Smooth muscle cell (in vitro differentiated cells): ENCODE results near the gene S100A14. TPM values are rescaled to one million over a fixed set of nuclear protein-coding genes. Genes with fewer than 3 reads are reported as not detected.

Experiments used
- DNase-seq: peaks from one replicate; lab custom pipeline; 2025; ENCODE audit not compliant: unreplicated experiment; lab: John Stamatoyannopoulos, UW
- H2AFZ ChIP-seq: fragments of 200-600 bp; sonication (generic); 2 replicates; pipeline ENCODE4 v1.6.0; 2016; ENCODE audit warnings: antibody characterized with exemption, low read depth, mild to moderate bottlenecking
- H3F3A ChIP-seq: fragments of 200-600 bp; sonication (generic); 2 replicates; pipeline ENCODE4 v1.6.0; 2017; ENCODE audit warnings: antibody characterized with exemption, low read depth
- H3K27ac ChIP-seq: fragments of 200-600 bp; sonication (generic); 2 replicates; pipeline ENCODE4 v1.5.1; 2016; ENCODE audit warnings: low read depth, mild to moderate bottlenecking
- H3K27me3 ChIP-seq: fragments of 200-600 bp; sonication (generic); 2 replicates; pipeline ENCODE4 v1.6.1; 2016; ENCODE audit warnings: low read depth, mild to moderate bottlenecking
- H3K36me3 ChIP-seq: fragments of 200-600 bp; sonication (generic); 2 replicates; pipeline ENCODE4 v1.5.1; 2016; ENCODE audit warnings: low read depth
- H3K4me1 ChIP-seq: fragments of 200-600 bp; sonication (generic); 2 replicates; pipeline ENCODE4 v1.5.1; 2016; ENCODE audit warnings: low read depth
- H3K4me2 ChIP-seq: fragments of 200-600 bp; sonication (generic); 2 replicates; pipeline ENCODE4 v1.6.0; 2016; ENCODE audit warnings: mild to moderate bottlenecking
- H3K4me3 ChIP-seq: fragments of 200-600 bp; sonication (generic); 2 replicates; pipeline ENCODE4 v1.5.1; 2016; ENCODE audit warnings: mild to moderate bottlenecking
- H3K79me2 ChIP-seq: fragments of 200-600 bp; sonication (generic); 2 replicates; pipeline ENCODE4 v1.6.0; 2016; ENCODE audit warnings: low read depth, mild to moderate bottlenecking
- H3K9ac ChIP-seq: fragments of 200-600 bp; sonication (generic); 2 replicates; pipeline ENCODE4 v1.6.0; 2016; ENCODE audit warnings: low read depth
- H3K9me3 ChIP-seq: fragments of 200-600 bp; sonication (generic); replicated peaks from 2 replicates; pipeline ENCODE4 v1.5.1; 2016; ENCODE audit warnings: low read depth
- H4K20me1 ChIP-seq: fragments of 200-600 bp; sonication (generic); 2 replicates; pipeline ENCODE4 v1.6.0; 2016; ENCODE audit warnings: low read depth
- CTCF ChIP-seq: fragments of 200-600 bp; sonication (generic); IDR thresholded peaks from 2 replicates; pipeline ENCODE4 v1.5.1; 2017; ENCODE audit warnings: borderline replicate concordance, mild to moderate bottlenecking, antibody characterized with exemption; ENCODE audit not compliant: insufficient read depth, poor library complexity, severe bottlenecking
- WGBS: methylation state at CpG from one replicate; pipeline ENCODE4 v1.1.7; 2016; ENCODE audit warnings: low lambda C conversion rate; 5-methylcytosine and 5-hydroxymethylcytosine counted together
- polyA plus RNA-seq: library from polyadenylated mRNA; unstranded; fragments of >200 nt; fragmentation: Nextera tagmentation; extraction: Ambion mirVana; gene quantifications from 2 replicates; pipeline ENCODE4 v1.2.1, GENCODE V29; 2016
- total RNA-seq: library from RNA; depleted of rRNA; stranded (reverse); fragments of >200 nt; gene quantifications from 2 replicates; pipeline ENCODE4 v1.2.3, GENCODE V29; 2014

Gene S100A14
- total and polyA plus RNA-seq, 2 experiments from 2014 or later, result 11.0 to 25.1 TPM

- H3K27me3 ChIP-seq, result no peaks in the 10 kb centered on the region
- no peaks in the 10 kb centered on the region for H3K36me3 ChIP-seq
- H3K9ac ChIP-seq, result peak overlapping the region; percentile 81
- TF ChIP-seq CTCF, result no peak
- H4K20me1 ChIP-seq, result no peaks in the 10 kb centered on the region
- H2AFZ ChIP-seq, result peak overlapping the region; percentile 0
- peak overlapping the region; percentile 24 for H3K4me3 ChIP-seq
- peak overlapping the region; percentile 93 for H3K27ac ChIP-seq
- H3F3A ChIP-seq, result peaks cover 16% of the 10 kb centered on the region
- WGBS, result 11% methylated on average over 19 of the region's 19 CpGs
- no peaks in the 10 kb centered on the region for H3K9me3 ChIP-seq
- H3K79me2 ChIP-seq, result peaks cover 33% of the 10 kb centered on the region
- DNase-seq, result no peak
- peaks cover 47% of the 10 kb centered on the region for H3K4me1 ChIP-seq
- peak overlapping the region; percentile 99 for H3K4me2 ChIP-seq
Observed at GRCh38 chr1:153608742-153609584, 7.2 kb downstream of the S100A14 start.

GRCh38 chr1:153608089-153608682 is 7.9 kb downstream of the S100A14 start:
- Histone ChIP-seq H3K27me3 (no peaks in the 10 kb centered on the region), H3K9me3 (no peaks in the 10 kb centered on the region), H3K4me3 (peak overlapping the region; percentile 24), H3K79me2 (peaks cover 29% of the 10 kb centered on the region), H2AFZ (no peak overlapping the region), H3F3A (peaks cover 16% of the 10 kb centered on the region), H3K36me3 (no peaks in the 10 kb centered on the region), H3K27ac (peak overlapping the region; percentile 93), H3K4me1 (peaks cover 46% of the 10 kb centered on the region), H3K4me2 (peak overlapping the region; percentile 99), H3K9ac (peak overlapping the region; percentile 81), H4K20me1 (no peaks in the 10 kb centered on the region)
- TF ChIP-seq CTCF, result no peak
- WGBS, result 71% methylated on average over 7 of the region's 7 CpGs
- DNase-seq, result no peak

GRCh38 chr1:153607381-153607780 is 8.7 kb downstream of the S100A14 start:
- WGBS, result 94% methylated on average over 8 of the region's 8 CpGs
- TF ChIP-seq CTCF, result no peak
- no peak overlapping the region for H3K4me3 ChIP-seq
- peaks cover 16% of the 10 kb centered on the region for H3F3A ChIP-seq
- no peak overlapping the region for H3K9ac ChIP-seq
- H3K4me2 ChIP-seq, result no peak overlapping the region
- no peak overlapping the region for H2AFZ ChIP-seq
- DNase-seq, result no peak
- H3K36me3 ChIP-seq, result no peaks in the 10 kb centered on the region
- no peaks in the 10 kb centered on the region for H4K20me1 ChIP-seq
- H3K79me2 ChIP-seq, result peaks cover 21% of the 10 kb centered on the region
- H3K27me3 ChIP-seq, result no peaks in the 10 kb centered on the region
- peak overlapping the region; percentile 93 for H3K27ac ChIP-seq
- no peaks in the 10 kb centered on the region for H3K9me3 ChIP-seq
- H3K4me1 ChIP-seq, result peaks cover 38% of the 10 kb centered on the region
